ENCODE results near the gene APBA2. TPM values are rescaled to one million over a fixed set of nuclear protein-coding genes. Genes with fewer than 3 reads are reported as not detected.
"Not testable (repeated sequence)": the region's sequence is repeated elsewhere in the genome, so short reads cannot be mapped to it uniquely, and the experiment has no call there.

The APBA2 gene
- total RNA-seq, 1 donor from 2014 or later: 0.38 TPM

DNA sequence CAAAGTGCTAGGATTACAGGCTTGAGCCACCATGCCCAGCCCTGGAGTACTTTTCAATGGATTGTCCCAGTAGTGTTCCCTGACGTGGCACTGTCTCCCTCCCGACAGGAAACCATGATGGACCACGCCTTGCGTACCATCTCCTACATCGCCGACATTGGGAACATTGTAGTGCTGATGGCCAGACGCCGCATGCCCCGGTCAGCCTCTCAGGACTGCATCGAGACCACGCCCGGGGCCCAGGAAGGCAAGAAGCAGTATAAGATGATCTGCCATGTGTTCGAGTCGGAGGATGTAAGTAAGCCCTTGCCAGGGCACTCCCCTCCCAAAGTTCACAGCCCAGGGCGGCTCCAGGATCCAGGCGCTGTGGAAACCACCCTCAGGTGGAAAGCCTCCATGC lies 215.7 kb downstream of the APBA2 start:
- no peaks in the 10 kb centered on the region for H3K9me3 ChIP-seq (replicated peaks)
- no peak for DNase-seq
- no peak for TF ChIP-seq CTCF (IDR thresholded peaks at IDR 0.05; ENCODE audit: borderline replicate concordance)
- no peaks in the 10 kb centered on the region for H3K36me3 ChIP-seq
- peaks cover 16% of the 10 kb centered on the region for H3K27me3 ChIP-seq (ENCODE audit: low read depth)
- H3K27ac ChIP-seq (replicated peaks): no peak overlapping the region
- H3K4me1 ChIP-seq: peaks cover 10% of the 10 kb centered on the region
- intact Hi-C loops (cut with micrococcal nuclease): no loop called here
- H3K4me3 ChIP-seq: no peak overlapping the region

DNA sequence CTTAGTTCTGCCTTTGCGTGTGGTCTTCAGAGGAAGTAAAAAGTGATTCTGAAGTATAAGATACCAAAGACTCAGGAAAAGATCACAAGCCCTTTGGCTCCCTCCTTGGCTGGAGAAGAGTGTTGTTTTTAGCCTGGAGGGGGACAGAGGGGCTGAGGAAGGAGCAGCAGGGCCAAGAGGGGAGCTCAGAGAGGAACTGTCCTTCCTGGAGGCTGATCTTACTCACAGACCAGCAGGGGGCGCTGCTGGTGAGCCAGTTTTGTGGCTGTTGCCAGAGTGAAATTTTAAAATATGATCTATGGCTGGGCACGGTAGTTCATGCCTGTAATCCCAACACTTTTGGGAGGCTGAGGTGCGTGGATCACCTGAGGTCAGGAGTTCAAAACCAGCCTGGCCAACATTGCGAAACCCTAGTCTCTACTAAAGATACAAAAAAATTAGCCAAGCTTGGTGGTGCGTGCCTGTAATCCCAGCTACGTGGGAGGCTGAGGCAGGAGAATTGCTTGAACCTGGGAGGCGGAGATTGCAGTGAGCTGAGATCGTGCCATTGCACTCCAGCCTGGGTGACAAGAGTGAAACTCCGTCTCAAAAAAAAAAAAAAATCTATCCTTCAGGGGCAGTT lies 216.5 kb downstream of the APBA2 start:
- DNase-seq; H3K4me1 ChIP-seq; H3K9me3 ChIP-seq (replicated peaks); H3K4me3 ChIP-seq; intact Hi-C loops (cut with micrococcal nuclease); H3K36me3 ChIP-seq; H3K27ac ChIP-seq (replicated peaks): not testable (repeated sequence)
- peaks cover 23% of the 10 kb centered on the region for H3K27me3 ChIP-seq (ENCODE audit: low read depth)
- TF ChIP-seq CTCF (IDR thresholded peaks at IDR 0.05; ENCODE audit: borderline replicate concordance): peak; percentile 67

- H3K27ac ChIP-seq (replicated peaks): no peak overlapping the region
- no peak for TF ChIP-seq CTCF (IDR thresholded peaks at IDR 0.05; ENCODE audit: borderline replicate concordance)
- H3K4me1 ChIP-seq: peaks cover 10% of the 10 kb centered on the region
- DNase-seq: peak; percentile 31
- peak overlapping the region; percentile 65 for H3K4me3 ChIP-seq
- no peaks in the 10 kb centered on the region for H3K9me3 ChIP-seq (replicated peaks)
- H3K27me3 ChIP-seq (ENCODE audit: low read depth): peaks cover 30% of the 10 kb centered on the region
- no peaks in the 10 kb centered on the region for H3K36me3 ChIP-seq
- intact Hi-C loops (cut with micrococcal nuclease): no loop called here
These were observed 217.4 kb downstream of the APBA2 start for GRCh38 chr15:29102911-29103823.

DNA sequence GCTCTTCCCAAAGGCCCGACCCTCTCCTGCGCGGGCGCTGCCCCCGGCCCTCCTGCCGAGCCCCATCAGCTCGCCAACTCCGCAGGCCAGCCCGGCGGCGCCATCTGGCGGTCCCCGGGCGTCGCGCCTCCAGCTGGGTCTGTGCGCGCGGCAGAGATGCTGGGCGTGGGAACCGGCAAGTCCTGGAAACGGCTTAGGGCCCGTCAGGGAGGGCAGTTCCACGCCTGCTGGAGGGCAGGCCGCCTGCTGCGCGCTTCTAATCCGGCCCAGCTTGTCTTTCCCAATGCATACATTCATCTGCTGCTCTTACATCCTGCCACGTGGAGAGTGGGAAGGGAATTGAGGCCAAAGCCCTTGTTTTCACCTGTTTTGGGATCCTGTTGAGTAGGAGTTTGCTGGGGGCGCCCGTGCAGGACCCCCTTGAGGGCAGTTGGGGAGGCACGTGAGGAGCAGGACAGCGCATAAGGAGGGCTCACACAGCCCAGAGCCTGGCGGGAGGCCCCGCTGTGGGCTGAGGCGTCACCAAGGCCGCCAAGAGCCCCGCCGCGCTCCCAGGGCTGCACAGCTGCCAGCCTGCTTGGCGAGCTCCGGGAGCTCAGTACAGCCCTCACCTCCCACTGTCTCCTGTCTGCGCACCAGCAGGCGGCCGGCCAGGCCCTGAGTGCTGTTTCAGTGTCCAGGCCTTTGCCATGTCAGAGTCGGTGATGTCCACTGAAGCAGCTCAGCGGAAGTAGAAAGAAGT lies 218.2 kb downstream of the APBA2 start:
- DNase-seq: peak; percentile 68
- intact Hi-C loops (cut with micrococcal nuclease): no loop called here

More for the DNA sequence above, 218.2 kb downstream of the APBA2 start:
- H3K4me3 ChIP-seq: peak overlapping the region; percentile 65
- H3K9me3 ChIP-seq (replicated peaks): no peaks in the 10 kb centered on the region
- H3K27ac ChIP-seq (replicated peaks): no peak overlapping the region
- H3K4me1 ChIP-seq: peaks cover 10% of the 10 kb centered on the region
- peak; percentile 85 for TF ChIP-seq CTCF (IDR thresholded peaks at IDR 0.05; ENCODE audit: borderline replicate concordance)
- no peaks in the 10 kb centered on the region for H3K36me3 ChIP-seq
- H3K27me3 ChIP-seq (ENCODE audit: low read depth): peaks cover 30% of the 10 kb centered on the region

Measured in left ventricle myocardium inferior (tissue), 1 donor.